HEK293T (cell line): ENCODE data around the gene PRKG1.

Experiments used
- FOXA1 ChIP-seq: fragments of 450-650 bp; IDR thresholded peaks from 2 replicates; pipeline ENCODE4 v1.6.1; 2016; ENCODE audit warnings: mild to moderate bottlenecking
- HDGF ChIP-seq: fragments of 450-650 bp; IDR thresholded peaks from 2 replicates; pipeline ENCODE4 v1.6.1; 2017; ENCODE audit warnings: antibody characterized with exemption, borderline replicate concordance

- no peak for TF ChIP-seq FOXA1
- TF ChIP-seq HDGF, result no peak
These were observed 528.0 kb downstream of the PRKG1 start for GRCh38 chr10:51602326-51602725.
